ENCODE results near the gene TIGD2. TPM values are rescaled to one million over a fixed set of nuclear protein-coding genes. Genes with fewer than 3 reads are reported as not detected.

TIGD2 gene
- total RNA-seq, 4 donors from 2014 or later, result 2.1 to 2.5 (median 2.4) TPM

GRCh38 chr4:89146196-89146595 is 34.9 kb downstream of the TIGD2 start:
- DNase-seq (ENCODE audit: extremely low spot score), result no peak
- Histone ChIP-seq H3K4me1 (no peaks in the 10 kb centered on the region), H3K27me3 (no peaks in the 10 kb centered on the region), H3K9me3 (no peaks in the 10 kb centered on the region), H3K27ac (replicated peaks in 1 of 4) (no peak overlapping the region), H3K4me3 (no peak overlapping the region), H3K36me3 (no peaks in the 10 kb centered on the region)
- 94% methylated on average over 2 of the region's 2 CpGs for WGBS
- TF ChIP-seq EP300 (IDR thresholded peaks at IDR 0.05), result no peak
- intact Hi-C loops (cut with DNase I), result no loop called here

GRCh38 chr4:89152972-89153371 is 41.6 kb downstream of the TIGD2 start:
- H3K27me3 ChIP-seq, result no peaks in the 10 kb centered on the region
- no peak overlapping the region for H3K27ac ChIP-seq (replicated peaks in 1 of 4)
- intact Hi-C loops (cut with DNase I), result no loop called here
- H3K4me1 ChIP-seq, result no peaks in the 10 kb centered on the region
- 77% methylated on average over 2 of the region's 2 CpGs for WGBS
- H3K9me3 ChIP-seq, result no peaks in the 10 kb centered on the region
- TF ChIP-seq POLR2A (IDR thresholded peaks at IDR 0.05; ENCODE audit: low read depth) (no peak), EP300 (IDR thresholded peaks at IDR 0.05) (no peak), CTCF (IDR thresholded peaks at IDR 0.05) (no peak), POLR2AphosphoS5 (IDR thresholded peaks at IDR 0.05) (no peak)
- no peaks in the 10 kb centered on the region for H3K36me3 ChIP-seq
- DNase-seq (ENCODE audit: extremely low spot score), result no peak
- no peak overlapping the region for H3K4me3 ChIP-seq

GRCh38 chr4:89156174-89156914 is 45.0 kb downstream of the TIGD2 start:
- Histone ChIP-seq H3K4me3 (no peak overlapping the region), H3K27me3 (no peaks in the 10 kb centered on the region), H3K27ac (replicated peaks in 1 of 4) (no peak overlapping the region), H3K9me3 (no peaks in the 10 kb centered on the region), H3K4me1 (no peaks in the 10 kb centered on the region), H3K36me3 (no peaks in the 10 kb centered on the region)
- intact Hi-C loops (cut with DNase I), result no loop called here
- 81% methylated on average over 12 of the region's 12 CpGs for WGBS
- no peak for DNase-seq (ENCODE audit: extremely low spot score)
- TF ChIP-seq CTCF (IDR thresholded peaks at IDR 0.05) (no peak), EP300 (IDR thresholded peaks at IDR 0.05) (no peak), POLR2AphosphoS5 (IDR thresholded peaks at IDR 0.05) (no peak), POLR2A (IDR thresholded peaks at IDR 0.05; ENCODE audit: low read depth) (no peak)

- intact Hi-C loops (cut with DNase I), result no loop called here
- WGBS, result 82% methylated on average over 7 of the region's 7 CpGs
- no peak for DNase-seq (ENCODE audit: extremely low spot score)
These were observed 46.2 kb downstream of the TIGD2 start for GRCh38 chr4:89157488-89158024.

More at GRCh38 chr4:89157488-89158024, 46.2 kb downstream of the TIGD2 start:
- Histone ChIP-seq H3K27ac (replicated peaks in 1 of 4) (no peak overlapping the region), H3K4me3 (no peak overlapping the region), H3K27me3 (no peaks in the 10 kb centered on the region), H3K4me1 (no peaks in the 10 kb centered on the region), H3K36me3 (no peaks in the 10 kb centered on the region), H3K9me3 (no peaks in the 10 kb centered on the region)
- TF ChIP-seq POLR2AphosphoS5 (IDR thresholded peaks at IDR 0.05), result no peak
- no peak for TF ChIP-seq EP300 (IDR thresholded peaks at IDR 0.05)
- no peak for TF ChIP-seq POLR2A (IDR thresholded peaks at IDR 0.05; ENCODE audit: low read depth)
- no peak for TF ChIP-seq CTCF (IDR thresholded peaks at IDR 0.05)

Data from esophagus muscularis mucosa (tissue), 4 donors.